ENCODE data around the gene PFDN6. TPM values are rescaled to one million over a fixed set of nuclear protein-coding genes. Genes with fewer than 3 reads are reported as not detected.

Gene PFDN6
- total RNA-seq, 1 donor from 2014 or later, result 54.9 TPM

DNA sequence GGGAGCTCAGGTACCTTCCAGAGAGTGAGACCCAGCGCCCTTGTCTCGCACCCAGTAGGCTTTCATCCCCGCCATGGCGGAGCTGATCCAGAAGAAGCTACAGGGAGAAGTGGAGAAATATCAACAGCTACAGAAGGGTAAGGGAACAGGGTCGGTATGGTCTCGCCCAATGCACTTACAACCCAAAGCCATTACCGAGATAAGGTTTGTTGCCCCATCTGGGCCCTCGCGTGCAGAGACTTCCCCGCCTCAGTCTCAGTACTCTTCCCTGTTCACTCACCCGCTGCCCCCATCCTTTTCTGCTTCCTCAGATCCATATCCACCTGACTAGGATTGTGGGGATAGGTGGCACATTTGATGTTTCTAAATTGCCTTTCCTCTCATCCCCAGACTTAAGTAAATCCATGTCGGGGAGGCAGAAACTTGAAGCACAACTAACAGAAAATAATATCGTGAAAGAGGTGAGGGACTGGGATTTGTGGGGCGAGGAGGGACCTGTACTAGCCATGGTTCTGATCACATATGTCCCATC lies 449 bp downstream of the PFDN6 start:
- peaks cover 2% of the 10 kb centered on the region for H3K36me3 Mint-ChIP-seq (ENCODE audit: low read depth)
- H3K9me3 Mint-ChIP-seq, result no peaks in the 10 kb centered on the region

DNA sequence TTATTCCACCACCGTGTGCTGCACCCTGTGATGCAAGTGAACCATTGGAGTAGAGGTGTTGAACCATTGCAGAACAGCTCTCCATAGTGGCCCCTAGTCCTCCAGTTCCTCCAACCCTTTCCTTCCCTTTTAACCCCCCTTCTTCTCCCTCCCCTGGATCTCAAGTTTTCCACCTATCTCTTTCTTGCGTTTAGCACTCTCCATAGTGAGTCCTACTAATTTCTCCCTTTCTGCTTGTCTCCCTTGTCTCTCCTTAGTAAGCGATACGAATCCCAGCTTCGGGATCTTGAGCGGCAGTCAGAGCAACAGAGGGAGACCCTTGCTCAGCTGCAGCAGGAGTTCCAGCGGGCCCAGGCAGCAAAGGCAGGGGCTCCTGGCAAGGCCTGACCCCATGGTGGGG lies 1.1 kb downstream of the PFDN6 start:
- Mint-ChIP-seq H3K4me3 (peak overlapping the region; percentile 96), H3K27me3 (ENCODE audit: low read depth) (no peaks in the 10 kb centered on the region), H3K4me1 (peaks cover 31% of the 10 kb centered on the region), H3K9me3 (no peaks in the 10 kb centered on the region), H3K27ac (ENCODE audit: unreplicated experiment) (no peak overlapping the region), H3K36me3 (ENCODE audit: low read depth) (peaks cover 2% of the 10 kb centered on the region)
- TF ChIP-seq, protein P1, sequence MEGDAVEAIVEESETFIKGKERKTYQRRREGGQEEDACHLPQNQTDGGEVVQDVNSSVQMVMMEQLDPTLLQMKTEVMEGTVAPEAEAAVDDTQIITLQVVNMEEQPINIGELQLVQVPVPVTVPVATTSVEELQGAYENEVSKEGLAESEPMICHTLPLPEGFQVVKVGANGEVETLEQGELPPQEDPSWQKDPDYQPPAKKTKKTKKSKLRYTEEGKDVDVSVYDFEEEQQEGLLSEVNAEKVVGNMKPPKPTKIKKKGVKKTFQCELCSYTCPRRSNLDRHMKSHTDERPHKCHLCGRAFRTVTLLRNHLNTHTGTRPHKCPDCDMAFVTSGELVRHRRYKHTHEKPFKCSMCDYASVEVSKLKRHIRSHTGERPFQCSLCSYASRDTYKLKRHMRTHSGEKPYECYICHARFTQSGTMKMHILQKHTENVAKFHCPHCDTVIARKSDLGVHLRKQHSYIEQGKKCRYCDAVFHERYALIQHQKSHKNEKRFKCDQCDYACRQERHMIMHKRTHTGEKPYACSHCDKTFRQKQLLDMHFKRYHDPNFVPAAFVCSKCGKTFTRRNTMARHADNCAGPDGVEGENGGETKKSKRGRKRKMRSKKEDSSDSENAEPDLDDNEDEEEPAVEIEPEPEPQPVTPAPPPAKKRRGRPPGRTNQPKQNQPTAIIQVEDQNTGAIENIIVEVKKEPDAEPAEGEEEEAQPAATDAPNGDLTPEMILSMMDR (conservative IDR thresholded peaks at IDR 0.05), result no peak
- no peak for DNase-seq (ENCODE audit: low read depth, low spot score)

More for the DNA sequence above, 449 bp downstream of the PFDN6 start:
- Mint-ChIP-seq H3K4me3 (peak overlapping the region; percentile 96), H3K4me1 (peaks cover 31% of the 10 kb centered on the region), H3K27ac (ENCODE audit: unreplicated experiment) (peak overlapping the region; percentile 76), H3K27me3 (ENCODE audit: low read depth) (no peaks in the 10 kb centered on the region)
- no peak for DNase-seq (ENCODE audit: low read depth, low spot score)
- TF ChIP-seq, protein P1 (conservative IDR thresholded peaks at IDR 0.05), result no peak

DNA sequence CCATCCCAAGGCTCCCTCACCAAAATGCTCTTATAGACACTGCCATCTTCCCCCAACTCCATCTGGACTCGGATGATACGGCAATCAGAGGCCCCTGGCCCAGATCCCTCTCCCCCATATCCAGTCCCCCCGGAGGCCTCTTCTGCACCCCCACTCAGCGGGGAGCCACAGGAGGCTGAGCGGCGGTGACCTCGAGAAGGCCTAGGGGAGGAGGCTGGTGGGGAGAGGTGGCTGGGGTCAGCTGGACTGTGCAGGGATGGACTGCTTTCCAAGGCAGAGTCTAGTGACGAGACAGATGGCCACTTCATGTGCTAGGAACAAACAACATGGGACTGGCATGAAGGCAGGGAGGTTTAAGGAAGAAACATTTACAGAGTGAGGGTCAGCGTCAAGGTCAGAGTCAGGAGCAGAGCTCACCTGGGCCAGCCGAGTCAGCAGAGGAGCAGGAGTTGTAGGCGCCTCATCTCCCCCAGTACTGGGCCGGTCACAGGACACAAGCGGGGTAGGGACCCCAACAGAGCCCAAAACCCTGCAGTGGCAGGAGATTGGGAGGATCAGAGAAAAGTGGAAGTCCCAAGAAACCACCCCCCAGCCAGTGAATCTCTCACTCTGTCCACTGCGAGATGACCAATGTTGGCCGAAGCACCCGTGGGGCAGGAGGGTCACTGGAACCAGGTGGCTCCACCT lies 3.7 kb downstream of the PFDN6 start:
- Mint-ChIP-seq H3K4me1 (peaks cover 42% of the 10 kb centered on the region), H3K27ac (ENCODE audit: unreplicated experiment) (no peak overlapping the region), H3K9me3 (no peaks in the 10 kb centered on the region), H3K36me3 (ENCODE audit: low read depth) (no peaks in the 10 kb centered on the region), H3K4me3 (peak overlapping the region; percentile 52), H3K27me3 (ENCODE audit: low read depth) (no peaks in the 10 kb centered on the region)
- TF ChIP-seq, protein P1 (conservative IDR thresholded peaks at IDR 0.05), result no peak
- no peak for DNase-seq (ENCODE audit: low read depth, low spot score)

DNA sequence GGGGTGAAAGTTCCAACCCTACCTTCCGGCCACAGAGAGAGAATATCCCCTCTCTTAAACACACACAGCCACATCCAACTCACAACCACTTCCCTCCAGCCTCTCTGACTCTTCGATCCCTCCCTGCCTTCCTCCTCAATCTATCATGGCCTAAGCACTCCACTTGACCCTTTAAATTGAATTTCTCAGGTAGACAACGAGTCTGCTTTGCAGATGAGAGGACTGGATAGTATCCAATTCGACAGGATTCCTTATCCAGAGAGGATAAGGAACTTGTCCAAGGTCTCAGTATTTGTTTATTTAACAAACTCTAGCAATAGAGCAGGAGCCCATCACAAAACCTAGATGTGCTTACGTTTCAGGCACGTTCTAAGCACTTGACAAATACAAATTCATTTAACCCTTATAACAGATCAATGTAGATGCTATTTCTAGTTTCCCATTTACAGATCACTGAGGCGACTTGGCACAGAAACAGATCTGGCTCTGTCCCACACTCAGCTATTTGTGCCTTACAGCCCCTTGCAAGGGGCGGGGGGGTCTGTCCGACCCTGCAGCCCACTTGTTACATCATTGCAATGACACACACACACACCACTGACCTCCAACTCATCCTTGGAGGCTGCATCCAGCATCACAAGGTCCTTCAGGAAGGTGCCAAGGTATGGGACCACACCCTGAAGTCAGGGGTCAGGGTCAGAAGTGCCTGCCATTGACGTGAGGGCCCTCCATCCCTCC lies 4.9 kb downstream of the PFDN6 start:
- no peak for DNase-seq (ENCODE audit: low read depth, low spot score)
- Mint-ChIP-seq H3K27ac (ENCODE audit: unreplicated experiment) (no peak overlapping the region), H3K4me1 (peaks cover 37% of the 10 kb centered on the region), H3K4me3 (peak overlapping the region; percentile 36), H3K36me3 (ENCODE audit: low read depth) (no peaks in the 10 kb centered on the region), H3K27me3 (ENCODE audit: low read depth) (no peaks in the 10 kb centered on the region), H3K9me3 (no peaks in the 10 kb centered on the region)
- TF ChIP-seq, protein P1 (conservative IDR thresholded peaks at IDR 0.05), result no peak

DNA sequence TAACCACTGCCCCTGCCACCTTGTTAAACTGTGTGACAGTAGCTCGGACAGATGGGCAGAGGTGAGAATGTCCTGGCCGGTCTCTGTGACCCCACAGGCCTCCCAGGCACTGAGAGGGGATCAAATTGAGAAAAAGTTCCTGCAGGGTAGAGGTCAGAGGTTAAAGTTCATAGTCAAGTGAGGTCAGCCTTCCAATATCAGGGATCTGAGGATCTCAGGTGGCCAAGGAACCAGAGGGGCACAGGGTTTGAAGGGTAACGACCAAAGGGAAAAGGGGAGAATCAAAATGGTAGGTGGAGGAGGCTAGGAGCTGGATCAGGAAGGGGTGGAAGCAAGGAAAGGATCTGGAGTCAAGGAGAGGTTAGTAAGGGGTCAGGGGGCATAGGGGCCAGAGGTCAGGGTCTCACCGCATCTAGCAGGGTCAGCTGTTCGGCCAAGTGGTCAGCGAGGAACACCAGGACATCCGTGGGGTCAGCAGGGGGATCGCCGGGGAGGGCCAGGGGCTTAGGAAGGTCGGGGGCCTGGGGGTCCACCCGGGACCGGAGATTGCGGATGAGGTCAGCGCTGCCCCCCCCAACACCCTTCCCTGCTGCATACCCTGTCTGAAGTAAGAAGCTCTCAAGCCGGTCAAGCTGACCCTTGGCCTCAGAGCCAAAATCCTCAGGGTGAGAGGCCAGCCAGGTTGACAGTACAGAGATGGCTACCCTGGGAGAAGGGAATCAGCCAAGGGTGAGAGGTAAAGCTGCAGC lies 6.4 kb downstream of the PFDN6 start:
- Mint-ChIP-seq H3K27me3 (ENCODE audit: low read depth) (no peaks in the 10 kb centered on the region), H3K36me3 (ENCODE audit: low read depth) (no peaks in the 10 kb centered on the region), H3K4me1 (peaks cover 36% of the 10 kb centered on the region), H3K9me3 (no peaks in the 10 kb centered on the region), H3K4me3 (peak overlapping the region; percentile 87), H3K27ac (ENCODE audit: unreplicated experiment) (no peak overlapping the region)
- no peak for DNase-seq (ENCODE audit: low read depth, low spot score)
- TF ChIP-seq, protein P1 (conservative IDR thresholded peaks at IDR 0.05), result no peak
